K562 (cell line): ENCODE results near the gene HLCS. TPM values are rescaled to one million over a fixed set of nuclear protein-coding genes. Genes with fewer than 3 reads are reported as not detected.
A peak's percentile ranks its signal among the peaks of the same experiment; 100 is the strongest.

Source experiments
- ATAC-seq: fragments of 200-7000 bp; cut with Tn5 transposase; 3 replicates; pipeline ENCODE4 v1.9.1; 2020; ENCODE audit warnings: moderate library complexity
- BruUV-seq: library from RNA; stranded (reverse); fragments of 400-500 nt; replicated peaks from 2 replicates; lab custom pipeline; 2021; lab: Mats Ljungman, UMichigan
- CTCF ChIA-PET: fragments of 300-600 bp; formaldehyde crosslinking; extraction: SDS; loops from one replicate; lab custom pipeline; 2021; ENCODE audit warnings: low intra/inter-chr PET ratio; lab: Yijun Ruan, JAX
- POLR2A ChIA-PET: fragments of 300-600, 350-650 bp; sonication (Branson Sonifier 250); formaldehyde crosslinking; extraction: SDS; loops from one replicate; lab custom pipeline; 2021; ENCODE audit warnings: antibody characterized with exemption, inconsistent platforms; lab: Yijun Ruan, JAX
- DNase-seq, 4 experiments: peaks; one replicate each; pipeline versions ENCODE4 v3.0.0 to v3.0.0-alpha.2; 2011 to 2018; ENCODE audit warnings: low spot score in 3 of 4, mixed read lengths in 3 of 4; ENCODE audit errors: extremely low read depth in 1 of 4
- FAIRE-seq: peaks from 2 replicates; lab custom pipeline; 2011; peaks lifted over from hg19 to GRCh38; lab: Jason Lieb, UNC
- H2AFZ ChIP-seq: 2 replicates; pipeline ENCODE4 v1.6.0; 2011; ENCODE audit warnings: low read depth, low read length, control low read depth, inconsistent platforms
- H3K27ac ChIP-seq: fragments of 200-600 bp; 3 replicates; pipeline ENCODE4 v1.8.0; 2011; ENCODE audit warnings: low read depth, mild to moderate bottlenecking, control low read depth, inconsistent platforms, low read length, moderate library complexity, mixed read lengths; ENCODE audit errors: extremely low read depth
- H3K27me3 ChIP-seq, 2 experiments: fragments of 300-600 bp in 1 of 2; 2 replicates in 1 of 2; 3 replicates in 1 of 2; pipeline versions ENCODE4 v1.6.0 to v1.8.0; 2011; ENCODE audit warnings: inconsistent platforms in 2 of 2, low read length in 2 of 2, mild to moderate bottlenecking in 1 of 2, mixed read lengths in 1 of 2, moderate library complexity in 1 of 2; ENCODE audit not compliant: control insufficient read depth in 2 of 2, insufficient read depth in 2 of 2
- H3K36me3 ChIP-seq: fragments of 300-600 bp; 3 replicates; pipeline ENCODE4 v1.8.0; 2011; ENCODE audit warnings: mild to moderate bottlenecking, low read length, inconsistent platforms; ENCODE audit not compliant: control insufficient read depth, insufficient read depth
- H3K4me1 ChIP-seq, 2 experiments: fragments of 200-600 bp in 1 of 2; replicated peaks in 1 of 2; 2 replicates in 1 of 2; 3 replicates in 1 of 2; pipeline versions ENCODE4 v1.5.1 to v1.8.0; 2011; ENCODE audit warnings: inconsistent platforms in 2 of 2, low read length in 2 of 2, mild to moderate bottlenecking in 1 of 2, mixed read lengths in 1 of 2, moderate library complexity in 1 of 2; ENCODE audit not compliant: control insufficient read depth in 2 of 2, insufficient read depth in 2 of 2
- H3K4me2 ChIP-seq: 2 replicates; pipeline ENCODE4 v1.6.1; 2011; ENCODE audit warnings: low read length, control low read depth, inconsistent platforms, mixed read lengths; ENCODE audit not compliant: insufficient read depth
- H3K4me3 ChIP-seq: fragments of 200-600 bp; sonication (generic), shearing (Covaris generic); 2 replicates; pipeline ENCODE4 v1.5.1; 2016; ENCODE audit warnings: control low read depth, inconsistent platforms
- H3K79me2 ChIP-seq: fragments of 200-600 bp; 3 replicates; pipeline ENCODE4 v1.8.0; 2011; ENCODE audit warnings: low read length, inconsistent platforms; ENCODE audit not compliant: control insufficient read depth, insufficient read depth
- H3K9ac ChIP-seq, 2 experiments: 2 replicates each; pipeline versions ENCODE4 v1.6.0 to v1.6.1; 2011; ENCODE audit warnings: low read depth in 2 of 2, low read length in 2 of 2, control low read depth in 1 of 2, inconsistent platforms in 1 of 2, mild to moderate bottlenecking in 1 of 2, mixed read lengths in 1 of 2; ENCODE audit not compliant: insufficient read depth in 1 of 2
- H3K9me1 ChIP-seq: one replicate; pipeline ENCODE4 v1.6.0; 2011; ENCODE audit warnings: inconsistent platforms, mild to moderate bottlenecking, low read length, moderate library complexity; ENCODE audit not compliant: control insufficient read depth, insufficient read depth
- H3K9me3 ChIP-seq: replicated peaks from 2 replicates; pipeline ENCODE4 v1.5.1; 2011; ENCODE audit warnings: low read depth, low read length, inconsistent platforms; ENCODE audit not compliant: control insufficient read depth, insufficient read depth
- H4K20me1 ChIP-seq: replicated peaks from 2 replicates; pipeline ENCODE4 v1.6.1; 2011; ENCODE audit warnings: low read length, inconsistent platforms, mixed read lengths; ENCODE audit not compliant: control insufficient read depth, insufficient read depth
- CTBP1 ChIP-seq: fragments of 450-650 bp; IDR thresholded peaks from 2 replicates; pipeline ENCODE4 v1.6.1; 2016; ENCODE audit warnings: borderline replicate concordance
- DPF2 ChIP-seq: fragments of 450-650 bp; IDR thresholded peaks from 2 replicates; pipeline ENCODE4 v1.6.1; 2016
- HDAC1 ChIP-seq, 2 experiments: fragments of 450-650 bp; IDR thresholded peaks; 2 replicates each; pipeline ENCODE4 v1.6.1; 2016 to 2017; ENCODE audit warnings: inconsistent platforms in 1 of 2, mild to moderate bottlenecking in 1 of 2, moderate library complexity in 1 of 2
- HNRNPLL ChIP-seq: fragments of 200-400 bp; formaldehyde crosslinking; IDR thresholded peaks from 2 replicates; pipeline ENCODE4 v1.6.1; 2017; ENCODE audit warnings: low read length, low read depth, mild to moderate bottlenecking; ENCODE audit not compliant: poor library complexity, severe bottlenecking
- MEF2A ChIP-seq: IDR thresholded peaks from 2 replicates; pipeline ENCODE4 v1.6.1; 2011; ENCODE audit warnings: low read depth, mild to moderate bottlenecking, low read length, moderate library complexity; ENCODE audit not compliant: control insufficient read depth
- MYNN ChIP-seq, 2 experiments: sonication (generic); formaldehyde crosslinking in 1 of 2; IDR thresholded peaks; 2 replicates each; pipeline versions ENCODE4 v1.5.0 to v1.6.1; 2016 to 2020; ENCODE audit warnings: antibody characterized with exemption in 1 of 2, missing genetic modification reagents in 1 of 2
- NCOR1 ChIP-seq: fragments of 450-650 bp; IDR thresholded peaks from 2 replicates; pipeline ENCODE4 v1.6.1; 2016; ENCODE audit warnings: mild to moderate bottlenecking, moderate library complexity
- NELFE ChIP-seq: IDR thresholded peaks from 2 replicates; pipeline ENCODE4 v1.6.1; 2011; ENCODE audit warnings: mild to moderate bottlenecking; ENCODE audit not compliant: insufficient read depth, insufficient read length
- SREBF1 ChIP-seq: fragments of 150-350 bp; IDR thresholded peaks from 2 replicates; pipeline ENCODE4 v1.6.1; 2014; ENCODE audit warnings: antibody characterized with exemption, low read depth, low read length, borderline replicate concordance
- TEAD2 ChIP-seq: fragments of 450-650 bp; IDR thresholded peaks from 2 replicates; pipeline ENCODE4 v1.6.1; 2016; ENCODE audit warnings: missing genetic modification characterization, control low read depth, missing compliant biosample characterization
- ZBTB5 ChIP-seq: fragments of 450-650 bp; IDR thresholded peaks from 2 replicates; pipeline ENCODE4 v1.6.1; 2017; ENCODE audit warnings: antibody characterized with exemption
- WGBS: fragments of 100-300 bp; shearing (Covaris generic); methylation state at CpG from one replicate; pipeline ENCODE4 v1.1.6; 2016; ENCODE audit warnings: low coverage, mixed read lengths; ENCODE audit not compliant: insufficient coverage; ENCODE audit errors: missing lambda C conversion rate; 5-methylcytosine and 5-hydroxymethylcytosine counted together
- in situ Hi-C: fragments of 300-500 bp; cut with MboI; formaldehyde crosslinking; loops from 4 replicates; pipeline ENCODE4 v1.15.0; 2018; ENCODE audit warnings: inconsistent platforms, mixed read lengths
- intact Hi-C: fragments of 100-400 bp; cut with micrococcal nuclease; formaldehyde crosslinking; loops from 2 replicates; pipeline ENCODE4 v1.14.2; 2022
- polyA plus RNA-seq, 8 experiments: library from polyadenylated mRNA; depleted of rRNA in 4 of 8; stranded (reverse) in 5 of 8; unstranded in 3 of 8; fragments of >200 nt; fragmentation: Nextera tagmentation in 2 of 8; fragmentation: Illumina TruSeq in 1 of 8; extraction: Ambion mirVana in 2 of 8; extraction: Trizol in 1 of 8; gene quantifications; 2 replicates each; pipeline versions ENCODE4 v1.2.1 to v1.2.3, GENCODE V29; 2011 to 2014; ENCODE audit warnings: inconsistent platforms in 1 of 8, missing spikeins in 1 of 8
- total RNA-seq, 7 experiments: library from RNA; depleted of rRNA in 6 of 7; stranded (reverse); fragments of >200 nt in 6 of 7; fragmentation: Illumina TruSeq in 2 of 7; extraction: Trizol in 2 of 7; gene quantifications; 2 replicates each; pipeline versions ENCODE4 v1.2.1 to v1.2.3, GENCODE V29; 2011 to 2021; ENCODE audit warnings: low replicate concordance in 1 of 7
- TF ChIP-seq, protein P1 (sequence below): fragments of 450-650 bp; IDR thresholded peaks from 2 replicates; pipeline ENCODE4 v1.6.1; 2018; ENCODE audit warnings: mild to moderate bottlenecking, low read depth; ENCODE audit not compliant: partially characterized antibody

HLCS gene
- total and polyA plus RNA-seq, 9 of the 15 experiments (the other 6 are each of a cell fraction or from before 2014, with no cell fraction given): 3.0 to 21.5 (median 17.1) TPM

DNA sequence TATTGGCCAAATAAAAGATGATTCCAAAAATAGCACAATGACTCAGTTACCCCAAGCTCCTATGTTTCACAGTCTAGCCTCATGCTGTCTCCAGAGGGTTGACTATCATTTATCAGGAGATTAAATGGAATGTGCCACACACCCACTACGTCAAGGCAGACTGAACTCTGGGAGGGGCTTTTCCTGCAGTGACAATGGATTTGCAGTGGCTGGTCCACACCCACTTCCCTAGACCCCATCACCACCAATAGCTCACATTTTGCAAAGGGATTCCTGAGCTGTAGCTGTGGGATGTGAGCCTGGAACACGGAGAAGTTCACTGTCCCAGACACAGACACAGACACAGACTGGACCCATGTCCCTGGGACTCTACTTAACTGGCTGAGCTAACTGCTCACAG lies 77.1 kb downstream of the HLCS start:
- Histone ChIP-seq H3K4me1 (peaks cover 0 to 4% of the 10 kb centered on the region in 2 experiments; a peak in 2 of 5 replicates), H2AFZ (no peak overlapping the region), H3K9ac (no peak overlapping the region), H3K79me2 (no peaks in the 10 kb centered on the region), H3K36me3 (peaks cover 6% of the 10 kb centered on the region; the same call in 1 of the 3 replicates), H4K20me1 (no peaks in the 10 kb centered on the region), H3K27ac (no peak overlapping the region), H3K9me3 (no peaks in the 10 kb centered on the region), H3K9me1 (peaks cover 3% of the 10 kb centered on the region), H3K4me2 (no peak overlapping the region), H3K27me3 (no peaks in the 10 kb centered on the region)
- ChIA-PET CTCF (no interaction called here), POLR2A (interaction anchor here (0.5 to 1.9 kb wide), 4 partner anchors 8 to 811 kb away, joined by 3 to 8 read pairs (median 3); no protein-coding TSS in a partner anchor)
- ATAC-seq (no peak), FAIRE-seq (no peak), DNase-seq (no peak)
- whole genome bisulfite sequencing: 40% methylated on average over 2 of the region's 2 CpGs
- no TSS peak for BruUV-seq
- intact Hi-C loops: no loop called here
- in situ Hi-C loops: no loop called here
- TF ChIP-seq TEAD2 (no peak), MEF2A (0 out of 2 replicates have a peak, but pooled peaks have one; percentile 19)
- TF ChIP-seq, all 486 proteins: peak for 1
- H3K4me3 ChIP-seq: no peak overlapping the region

DNA sequence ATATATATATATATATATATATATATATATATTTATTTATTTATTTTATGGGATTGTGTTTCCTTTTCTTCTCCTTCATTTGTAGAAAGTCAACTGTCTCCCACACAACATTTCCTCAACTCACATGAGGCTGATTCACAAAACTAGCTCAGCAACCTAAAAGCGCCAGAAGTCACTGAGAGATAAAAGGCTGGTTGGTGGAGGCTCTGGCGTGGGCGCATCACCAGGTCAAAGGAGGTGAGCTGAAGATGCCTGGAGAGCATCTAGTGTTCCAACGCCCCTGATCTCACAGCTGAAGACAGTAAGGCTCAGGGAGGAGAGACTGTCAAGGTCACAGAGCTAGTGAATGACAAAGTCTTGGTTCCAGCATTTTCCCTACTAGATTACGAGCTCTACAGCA lies 78.0 kb downstream of the HLCS start:
- Histone ChIP-seq H3K79me2 (no peaks in the 10 kb centered on the region), H3K36me3 (peaks cover 6% of the 10 kb centered on the region; the same call in 1 of the 3 replicates), H4K20me1 (no peaks in the 10 kb centered on the region), H2AFZ (no peak overlapping the region), H3K4me1 (peaks cover 0 to 4% of the 10 kb centered on the region in 2 experiments; a peak in 2 of 5 replicates), H3K27me3 (no peaks in the 10 kb centered on the region), H3K9ac (no peak overlapping the region), H3K9me1 (peaks cover 3% of the 10 kb centered on the region), H3K27ac (no peak overlapping the region; the same call in 2 of the 3 replicates), H3K9me3 (peaks cover 8% of the 10 kb centered on the region), H3K4me3 (no peak overlapping the region), H3K4me2 (no peak overlapping the region)
- CTCF ChIA-PET: no interaction called here
- in situ Hi-C loops: no loop called here
- peak; percentile 46 for ATAC-seq
- 37% methylated on average over 5 of the region's 5 CpGs for WGBS
- peak; percentile 70 for FAIRE-seq
- intact Hi-C loops: no loop called here
- no TSS peak for BruUV-seq
- peak in 2 of 4 experiments; percentile 46 to 59 for DNase-seq
- POLR2A ChIA-PET: interaction anchor here (0.9 to 1.9 kb wide), 3 partner anchors 9 to 14 kb away, joined by 3 to 8 read pairs (median 4); no protein-coding TSS in a partner anchor
- peak; percentile 40; the same call in 1 of the 2 replicates for TF ChIP-seq DPF2
- no peak for TF ChIP-seq NELFE
- TF ChIP-seq, protein P1, sequence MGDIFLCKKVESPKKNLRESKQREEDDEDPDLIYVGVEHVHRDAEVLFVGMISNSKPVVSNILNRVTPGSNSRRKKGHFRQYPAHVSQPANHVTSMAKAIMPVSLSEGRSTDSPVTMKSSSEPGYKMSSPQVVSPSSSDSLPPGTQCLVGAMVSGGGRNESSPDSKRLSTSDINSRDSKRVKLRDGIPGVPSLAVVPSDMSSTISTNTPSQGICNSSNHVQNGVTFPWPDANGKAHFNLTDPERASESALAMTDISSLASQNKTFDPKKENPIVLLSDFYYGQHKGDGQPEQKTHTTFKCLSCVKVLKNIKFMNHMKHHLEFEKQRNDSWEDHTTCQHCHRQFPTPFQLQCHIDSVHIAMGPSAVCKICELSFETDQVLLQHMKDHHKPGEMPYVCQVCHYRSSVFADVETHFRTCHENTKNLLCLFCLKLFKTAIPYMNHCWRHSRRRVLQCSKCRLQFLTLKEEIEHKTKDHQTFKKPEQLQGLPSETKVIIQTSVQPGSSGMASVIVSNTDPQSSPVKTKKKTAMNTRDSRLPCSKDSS: no peak
- TF ChIP-seq SREBF1: no peak
- no peak for TF ChIP-seq MYNN (IDR thresholded peaks at IDR 0.05)
- no peak for TF ChIP-seq MYNN (CRISPR knock-in tag; IDR thresholded peaks at IDR 0.05)
- 0 out of 2 replicates have a peak, but pooled peaks have one; percentile 21 for TF ChIP-seq CTBP1
- peak; percentile 24; the same call in 1 of the 2 replicates for TF ChIP-seq NCOR1
- TF ChIP-seq HNRNPLL: no peak
- TF ChIP-seq HDAC1 (IDR thresholded peaks at IDR 0.05): 0 out of 4 replicates have a peak, but pooled peaks of 1 of the 2 experiments have one; percentile 19
- TF ChIP-seq ZBTB5: no peak
